Liver (tissue), 3 donors: ENCODE measurements around the gene BHLHE23.

ENCODE experiments used
- GABPA ChIP-seq, 2 donors: IDR thresholded peaks in 1 of 2; conservative IDR thresholded peaks in 1 of 2; 2 replicates each; pipeline ENCODE4 v1.6.1; 2016; ENCODE audit warnings: antibody characterized with exemption in 2 of 2, mild to moderate bottlenecking in 1 of 2, moderate library complexity in 1 of 2
- JUND ChIP-seq, 2 donors: IDR thresholded peaks; 2 replicates each; pipeline ENCODE4 v1.6.1; 2016; ENCODE audit warnings: antibody characterized with exemption in 2 of 2
- NR2F2 ChIP-seq: IDR thresholded peaks from 2 replicates; pipeline ENCODE4 v1.6.1; 2016; ENCODE audit warnings: antibody characterized with exemption
- RAD21 ChIP-seq, 2 donors: IDR thresholded peaks; 2 replicates each; pipeline ENCODE4 v1.6.1; 2016; ENCODE audit warnings: antibody characterized with exemption in 2 of 2, mild to moderate bottlenecking in 2 of 2
- SP1 ChIP-seq: IDR thresholded peaks from 2 replicates; pipeline ENCODE4 v1.6.1; 2018; ENCODE audit warnings: antibody characterized with exemption, mild to moderate bottlenecking
- TF ChIP-seq, protein P1 (sequence below): fragments of 150-350 bp; IDR thresholded peaks from 2 replicates; pipeline ENCODE4 v1.5.1; 2017; ENCODE audit warnings: improper control_type of control experiment, low read depth, low read length; ENCODE audit not compliant: missing input control
- TF ChIP-seq, protein P2 (sequence below): IDR thresholded peaks from 2 replicates; pipeline ENCODE4 v1.6.1; 2016; ENCODE audit warnings: antibody characterized with exemption
- TF ChIP-seq, protein P3 (sequence below): IDR thresholded peaks from 2 replicates; pipeline ENCODE4 v1.6.1; 2016; ENCODE audit warnings: antibody characterized with exemption, mild to moderate bottlenecking
- donor health status: healthy.
- donor health status: healthy.

DNA sequence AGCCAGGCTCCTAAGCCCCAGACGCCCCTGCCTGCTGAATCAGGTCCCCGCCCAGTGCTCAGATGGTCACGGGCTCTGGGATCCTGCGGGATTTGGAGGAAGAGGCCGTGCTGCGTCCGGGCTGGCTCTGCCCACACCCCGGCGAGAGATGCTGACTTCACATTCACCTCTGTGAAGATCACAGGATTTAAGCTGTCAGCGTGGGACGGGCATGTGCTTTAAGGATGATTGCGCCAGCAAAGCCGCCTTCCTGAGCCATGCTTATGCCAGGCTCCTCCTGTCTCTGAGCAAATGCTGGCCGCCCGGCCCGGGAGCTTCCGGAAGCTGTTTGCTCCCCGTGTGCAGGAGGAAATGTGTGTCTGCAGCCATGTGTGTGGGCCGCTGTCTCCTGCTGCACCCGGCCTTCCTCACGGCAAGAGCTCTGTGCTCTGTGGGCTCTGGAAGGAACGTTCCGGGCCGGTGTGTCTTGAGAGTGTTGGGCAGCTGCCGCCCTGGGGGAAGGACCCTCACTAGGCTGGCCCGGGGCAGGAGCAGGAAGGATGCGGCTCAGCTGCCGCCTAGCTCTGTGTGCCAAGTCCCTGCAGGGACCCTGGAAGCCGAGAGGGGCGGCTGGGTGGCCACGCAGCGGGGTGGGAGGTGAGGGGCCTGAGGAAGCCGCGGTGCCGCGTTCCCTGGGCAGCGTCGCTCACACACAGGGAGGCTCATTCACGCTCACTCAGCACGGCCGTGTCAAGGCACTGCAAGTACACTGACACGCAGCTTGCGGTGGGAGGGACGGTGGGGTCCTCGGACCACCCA lies 19.0 kb upstream of the BHLHE23 start:
- TF ChIP-seq, protein P1, sequence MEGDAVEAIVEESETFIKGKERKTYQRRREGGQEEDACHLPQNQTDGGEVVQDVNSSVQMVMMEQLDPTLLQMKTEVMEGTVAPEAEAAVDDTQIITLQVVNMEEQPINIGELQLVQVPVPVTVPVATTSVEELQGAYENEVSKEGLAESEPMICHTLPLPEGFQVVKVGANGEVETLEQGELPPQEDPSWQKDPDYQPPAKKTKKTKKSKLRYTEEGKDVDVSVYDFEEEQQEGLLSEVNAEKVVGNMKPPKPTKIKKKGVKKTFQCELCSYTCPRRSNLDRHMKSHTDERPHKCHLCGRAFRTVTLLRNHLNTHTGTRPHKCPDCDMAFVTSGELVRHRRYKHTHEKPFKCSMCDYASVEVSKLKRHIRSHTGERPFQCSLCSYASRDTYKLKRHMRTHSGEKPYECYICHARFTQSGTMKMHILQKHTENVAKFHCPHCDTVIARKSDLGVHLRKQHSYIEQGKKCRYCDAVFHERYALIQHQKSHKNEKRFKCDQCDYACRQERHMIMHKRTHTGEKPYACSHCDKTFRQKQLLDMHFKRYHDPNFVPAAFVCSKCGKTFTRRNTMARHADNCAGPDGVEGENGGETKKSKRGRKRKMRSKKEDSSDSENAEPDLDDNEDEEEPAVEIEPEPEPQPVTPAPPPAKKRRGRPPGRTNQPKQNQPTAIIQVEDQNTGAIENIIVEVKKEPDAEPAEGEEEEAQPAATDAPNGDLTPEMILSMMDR = no peak
- TF ChIP-seq GABPA (IDR thresholded peaks at IDR 0.05 in 1 of 2, conservative IDR thresholded peaks at IDR 0.05 in 1 of 2) (no peak), SP1 (no peak), JUND (IDR thresholded peaks at IDR 0.05) (no peak), RAD21 (IDR thresholded peaks at IDR 0.05) (no peak), NR2F2 (no peak)
- TF ChIP-seq, protein P2, sequence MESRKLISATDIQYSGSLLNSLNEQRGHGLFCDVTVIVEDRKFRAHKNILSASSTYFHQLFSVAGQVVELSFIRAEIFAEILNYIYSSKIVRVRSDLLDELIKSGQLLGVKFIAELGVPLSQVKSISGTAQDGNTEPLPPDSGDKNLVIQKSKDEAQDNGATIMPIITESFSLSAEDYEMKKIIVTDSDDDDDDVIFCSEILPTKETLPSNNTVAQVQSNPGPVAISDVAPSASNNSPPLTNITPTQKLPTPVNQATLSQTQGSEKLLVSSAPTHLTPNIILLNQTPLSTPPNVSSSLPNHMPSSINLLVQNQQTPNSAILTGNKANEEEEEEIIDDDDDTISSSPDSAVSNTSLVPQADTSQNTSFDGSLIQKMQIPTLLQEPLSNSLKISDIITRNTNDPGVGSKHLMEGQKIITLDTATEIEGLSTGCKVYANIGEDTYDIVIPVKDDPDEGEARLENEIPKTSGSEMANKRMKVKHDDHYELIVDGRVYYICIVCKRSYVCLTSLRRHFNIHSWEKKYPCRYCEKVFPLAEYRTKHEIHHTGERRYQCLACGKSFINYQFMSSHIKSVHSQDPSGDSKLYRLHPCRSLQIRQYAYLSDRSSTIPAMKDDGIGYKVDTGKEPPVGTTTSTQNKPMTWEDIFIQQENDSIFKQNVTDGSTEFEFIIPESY = no peak
- TF ChIP-seq, protein P3, sequence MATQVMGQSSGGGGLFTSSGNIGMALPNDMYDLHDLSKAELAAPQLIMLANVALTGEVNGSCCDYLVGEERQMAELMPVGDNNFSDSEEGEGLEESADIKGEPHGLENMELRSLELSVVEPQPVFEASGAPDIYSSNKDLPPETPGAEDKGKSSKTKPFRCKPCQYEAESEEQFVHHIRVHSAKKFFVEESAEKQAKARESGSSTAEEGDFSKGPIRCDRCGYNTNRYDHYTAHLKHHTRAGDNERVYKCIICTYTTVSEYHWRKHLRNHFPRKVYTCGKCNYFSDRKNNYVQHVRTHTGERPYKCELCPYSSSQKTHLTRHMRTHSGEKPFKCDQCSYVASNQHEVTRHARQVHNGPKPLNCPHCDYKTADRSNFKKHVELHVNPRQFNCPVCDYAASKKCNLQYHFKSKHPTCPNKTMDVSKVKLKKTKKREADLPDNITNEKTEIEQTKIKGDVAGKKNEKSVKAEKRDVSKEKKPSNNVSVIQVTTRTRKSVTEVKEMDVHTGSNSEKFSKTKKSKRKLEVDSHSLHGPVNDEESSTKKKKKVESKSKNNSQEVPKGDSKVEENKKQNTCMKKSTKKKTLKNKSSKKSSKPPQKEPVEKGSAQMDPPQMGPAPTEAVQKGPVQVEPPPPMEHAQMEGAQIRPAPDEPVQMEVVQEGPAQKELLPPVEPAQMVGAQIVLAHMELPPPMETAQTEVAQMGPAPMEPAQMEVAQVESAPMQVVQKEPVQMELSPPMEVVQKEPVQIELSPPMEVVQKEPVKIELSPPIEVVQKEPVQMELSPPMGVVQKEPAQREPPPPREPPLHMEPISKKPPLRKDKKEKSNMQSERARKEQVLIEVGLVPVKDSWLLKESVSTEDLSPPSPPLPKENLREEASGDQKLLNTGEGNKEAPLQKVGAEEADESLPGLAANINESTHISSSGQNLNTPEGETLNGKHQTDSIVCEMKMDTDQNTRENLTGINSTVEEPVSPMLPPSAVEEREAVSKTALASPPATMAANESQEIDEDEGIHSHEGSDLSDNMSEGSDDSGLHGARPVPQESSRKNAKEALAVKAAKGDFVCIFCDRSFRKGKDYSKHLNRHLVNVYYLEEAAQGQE = no peak
